Right lung (tissue), 5 donors: ENCODE data around the gene PRM3. TPM values are rescaled to one million over a fixed set of nuclear protein-coding genes. Genes with fewer than 3 reads are reported as not detected.
"Not testable (repeated sequence)": the region's sequence is repeated elsewhere in the genome, so short reads cannot be mapped to it uniquely, and the experiment has no call there.

Experiments
- DNase-seq, 2 donors: peaks; one replicate each; pipeline ENCODE4 v3.0.0-alpha.2; 2013
- polyA plus RNA-seq, 5 donors: library from polyadenylated mRNA; unstranded; fragments of 120-200 nt; gene quantifications; one replicate each; pipeline versions ENCODE4 v1.2.1 to v1.2.3, GENCODE V29; 2013; ENCODE audit warnings: inconsistent platforms in 1 of 5, low replicate concordance in 1 of 5; ENCODE audit not compliant: insufficient read length in 5 of 5, insufficient read depth in 1 of 5

Gene PRM3
- polyA plus RNA-seq, 5 donors = not detected

DNA sequence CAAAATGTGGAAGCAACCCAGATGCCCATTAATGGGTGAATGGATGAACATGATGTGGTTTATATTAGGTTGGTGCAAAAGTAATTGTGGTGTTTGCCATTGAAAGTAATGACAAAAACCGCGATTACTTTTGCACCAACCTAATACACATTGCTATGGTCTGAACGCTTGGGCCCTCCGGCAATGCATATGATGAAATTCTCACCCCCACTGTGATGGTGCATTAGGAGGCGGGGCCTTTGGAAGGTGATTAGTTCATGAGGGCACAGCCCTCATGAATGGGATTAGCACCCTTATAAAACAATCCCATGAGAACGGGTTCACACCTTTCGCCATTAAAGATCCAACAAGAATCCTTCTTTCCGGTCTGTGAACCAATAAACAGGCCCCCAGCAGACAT, 33.0 kb upstream of the PRM3 start:
- no peak for DNase-seq

DNA sequence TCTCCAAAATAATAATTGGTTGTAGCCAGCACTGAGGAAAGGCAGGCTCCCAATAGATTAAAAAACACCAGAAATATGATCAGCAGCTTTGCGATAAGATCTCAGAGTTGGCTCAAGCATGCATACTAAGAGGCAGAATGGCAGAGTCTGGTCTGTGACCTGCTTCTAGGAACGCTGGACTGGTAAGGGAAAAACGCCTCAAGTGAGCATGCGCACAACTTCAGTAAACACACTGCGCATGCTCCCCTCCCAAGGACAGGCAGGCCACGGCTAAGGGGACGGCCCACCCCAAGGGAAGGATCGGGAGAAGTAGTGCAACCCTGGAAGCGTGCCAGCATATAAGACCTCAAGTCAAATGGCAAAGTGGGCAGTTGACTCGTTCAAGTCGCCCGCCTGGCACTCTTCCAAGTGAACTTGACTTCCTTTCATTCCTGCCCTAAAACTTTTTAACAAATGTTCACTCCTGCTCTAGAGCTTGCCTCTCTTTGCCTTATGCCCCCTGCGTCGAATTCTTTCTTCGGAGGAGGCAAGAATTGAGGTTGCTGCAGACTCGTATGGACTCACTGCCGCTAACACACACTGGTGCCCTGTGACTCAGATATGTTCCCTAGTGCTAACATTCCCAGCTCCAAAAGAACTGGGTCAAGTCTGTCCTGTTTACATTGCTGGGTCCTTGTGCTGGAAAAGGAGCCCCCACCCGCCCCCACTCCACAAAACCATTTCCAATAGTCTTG, 30.1 kb upstream of the PRM3 start:
- DNase-seq = peak in 1 of 2 donors; percentile 70

DNA sequence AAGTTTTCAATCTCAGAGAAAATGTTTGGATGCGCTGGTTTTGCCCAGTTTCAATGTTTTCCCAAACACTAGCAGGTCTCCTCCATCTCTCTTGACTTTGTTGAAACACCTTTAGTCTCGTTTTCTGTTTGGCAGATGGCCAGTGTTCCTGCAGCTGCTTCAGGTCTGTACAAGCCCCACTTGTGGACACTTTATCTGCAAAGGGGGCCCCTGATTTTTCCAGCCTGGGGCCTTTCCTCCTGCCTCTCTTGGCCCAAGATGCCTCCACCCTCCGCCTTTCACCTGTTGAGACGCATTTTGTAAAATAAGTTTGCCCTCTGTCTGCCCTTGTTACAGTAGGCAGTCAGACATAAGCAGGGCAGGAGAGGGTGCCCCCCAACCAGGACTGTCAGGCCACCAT, 29.5 kb upstream of the PRM3 start:
- peak in 1 of 2 donors; percentile 61 for DNase-seq

DNA sequence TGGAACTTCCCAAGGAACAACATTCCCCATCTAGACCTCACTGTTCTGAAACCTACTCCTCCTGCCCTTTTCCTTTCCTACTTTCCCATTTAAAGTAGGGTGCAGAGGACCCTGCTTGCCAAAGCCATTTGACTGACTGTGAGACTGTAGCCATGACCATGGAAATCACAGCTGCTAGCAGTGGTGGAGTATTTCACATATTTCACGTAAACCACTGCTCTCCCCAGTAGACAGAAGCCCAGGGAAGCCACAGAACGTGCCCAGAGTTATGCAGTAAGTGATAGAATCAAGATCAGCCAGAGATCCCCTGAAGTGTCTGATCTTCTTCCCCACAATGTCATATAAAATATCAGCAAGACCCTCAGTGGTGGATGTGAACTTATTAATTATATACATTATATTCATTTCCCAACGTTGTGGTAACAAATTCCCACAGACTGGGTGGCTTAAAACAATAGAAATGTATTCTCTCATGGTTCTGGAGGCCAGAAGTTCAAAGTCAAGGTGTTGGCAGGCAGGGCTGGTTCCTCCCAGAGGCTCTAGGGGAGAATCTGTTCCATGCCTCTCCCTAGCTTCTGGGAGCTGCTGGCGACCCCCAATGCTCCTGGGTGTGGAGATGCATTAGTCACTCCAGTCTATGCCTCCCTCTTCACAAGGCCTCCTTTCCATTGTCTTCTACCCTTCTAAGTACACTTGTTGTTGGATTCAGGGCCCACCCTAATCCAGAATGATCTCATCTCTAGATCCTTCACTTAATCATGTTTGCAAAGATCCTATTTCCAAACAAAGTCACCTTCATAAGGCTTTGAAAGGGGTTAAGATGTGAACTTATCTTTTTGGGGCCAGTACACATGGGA, 28.4 kb upstream of the PRM3 start:
- no peak for DNase-seq

DNA sequence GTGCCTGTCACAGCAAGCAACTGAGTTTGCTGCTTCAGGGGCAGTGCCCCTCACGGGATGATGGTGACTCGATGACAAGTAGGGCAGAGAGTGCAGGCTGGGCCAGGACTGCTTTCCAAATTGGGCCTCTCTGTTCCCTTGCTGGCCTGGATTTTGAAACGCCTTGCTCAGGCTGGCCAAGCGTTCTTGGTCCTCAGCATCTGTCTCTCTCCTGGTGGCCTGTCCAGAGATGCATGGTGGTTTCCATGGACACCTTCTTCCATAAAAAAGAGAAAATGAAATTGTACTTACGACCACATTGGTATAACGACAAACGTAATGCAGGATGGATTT, 27.1 kb upstream of the PRM3 start:
- DNase-seq = no peak

DNA sequence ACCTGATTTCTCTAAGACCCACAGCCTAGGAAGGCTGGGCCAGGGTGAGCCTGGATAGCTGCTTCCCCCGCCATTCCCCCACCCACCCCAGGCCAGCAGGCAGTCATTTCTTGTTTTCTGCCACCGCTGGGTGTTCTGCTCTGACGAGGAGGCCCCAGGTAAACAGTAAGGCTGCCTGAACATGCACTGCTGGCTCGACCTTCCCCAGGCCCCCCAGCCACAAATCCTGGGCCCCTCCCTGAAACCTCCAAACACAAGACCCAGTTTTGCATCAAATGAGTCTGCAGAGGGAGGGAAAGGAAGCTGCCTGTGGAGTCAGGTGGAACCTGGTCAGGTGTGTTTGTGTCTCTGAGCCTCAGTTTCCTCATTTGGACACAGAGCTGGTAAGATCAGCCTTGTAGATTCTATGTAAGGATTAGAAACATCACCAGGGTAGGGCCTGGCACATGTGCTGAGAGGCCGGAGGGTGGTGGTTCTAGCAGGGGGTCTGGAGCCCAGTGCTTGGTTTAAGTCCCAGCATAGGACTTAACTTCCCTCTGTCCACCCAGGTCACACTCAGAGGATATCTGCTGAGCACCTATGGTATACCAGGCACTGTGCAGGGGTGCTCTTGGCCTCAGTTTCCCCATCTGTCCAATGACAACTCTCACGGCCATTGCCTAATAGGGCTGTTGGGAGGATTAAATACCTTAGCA, 26.6 kb upstream of the PRM3 start:
- DNase-seq = no peak

DNA sequence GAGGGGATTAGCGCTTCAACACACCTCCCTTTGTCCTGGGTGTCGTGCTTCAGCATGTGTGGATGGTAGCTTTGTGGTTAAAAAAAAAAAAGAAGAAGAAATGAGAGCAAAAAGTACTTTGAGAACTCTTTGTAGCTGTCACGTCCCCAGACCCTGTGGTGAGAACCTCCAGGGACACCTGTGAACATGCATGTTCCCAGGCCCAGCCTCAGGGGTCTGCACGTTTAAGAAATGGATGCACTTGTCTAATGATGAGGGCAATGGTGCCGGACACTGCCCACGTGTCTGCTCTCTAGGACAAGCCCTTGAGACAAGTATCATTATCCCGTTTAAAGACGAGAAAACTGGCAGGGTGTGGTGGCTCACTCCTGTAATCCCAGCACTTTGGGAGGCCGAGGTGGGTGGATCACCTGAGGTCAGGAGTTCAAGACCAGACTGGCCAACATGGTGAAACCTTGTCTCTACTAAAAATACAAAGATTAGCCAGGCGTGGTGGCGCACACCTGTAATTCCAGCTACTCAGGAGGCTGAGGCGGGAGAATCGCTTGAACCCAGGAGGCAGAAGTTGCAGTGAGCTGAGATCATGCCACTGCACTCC, 25.6 kb upstream of the PRM3 start:
- not testable (repeated sequence) for DNase-seq

DNA sequence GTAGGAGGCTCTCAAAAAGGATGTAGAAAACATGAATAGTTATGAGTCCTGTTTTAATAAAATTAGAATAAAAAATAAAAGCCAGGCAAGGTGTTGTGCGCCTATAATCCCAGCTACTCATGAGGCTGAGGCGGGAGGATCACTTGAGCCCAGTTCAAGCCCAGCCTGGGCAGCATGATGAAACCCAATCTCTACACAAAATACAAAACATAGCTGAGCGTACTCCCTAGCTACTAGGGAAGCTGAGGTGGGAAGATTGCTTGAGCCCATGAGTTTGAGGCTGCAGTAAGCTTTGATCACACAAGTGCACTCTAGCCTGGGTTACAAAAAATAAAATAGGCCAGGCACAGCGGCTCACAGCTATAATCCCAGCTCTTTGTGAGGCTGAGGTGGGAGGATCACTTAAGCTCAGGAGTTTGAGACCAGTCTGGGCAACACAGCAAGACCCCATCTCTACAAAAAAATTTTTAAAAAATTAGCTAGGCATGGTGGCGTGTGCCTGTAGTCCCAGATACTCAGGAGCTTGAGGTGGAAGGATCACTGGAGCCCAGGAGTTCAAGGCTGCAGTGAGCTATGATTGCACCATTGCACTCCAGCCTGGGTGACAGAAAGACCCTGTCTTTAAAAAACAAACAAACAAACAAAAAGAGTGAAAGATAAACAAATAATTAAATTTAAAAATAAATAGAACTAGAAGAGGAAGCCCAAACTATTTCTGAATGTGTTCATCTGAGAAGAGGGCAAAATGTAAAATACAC, 24.9 kb upstream of the PRM3 start:
- DNase-seq = no peak

DNA sequence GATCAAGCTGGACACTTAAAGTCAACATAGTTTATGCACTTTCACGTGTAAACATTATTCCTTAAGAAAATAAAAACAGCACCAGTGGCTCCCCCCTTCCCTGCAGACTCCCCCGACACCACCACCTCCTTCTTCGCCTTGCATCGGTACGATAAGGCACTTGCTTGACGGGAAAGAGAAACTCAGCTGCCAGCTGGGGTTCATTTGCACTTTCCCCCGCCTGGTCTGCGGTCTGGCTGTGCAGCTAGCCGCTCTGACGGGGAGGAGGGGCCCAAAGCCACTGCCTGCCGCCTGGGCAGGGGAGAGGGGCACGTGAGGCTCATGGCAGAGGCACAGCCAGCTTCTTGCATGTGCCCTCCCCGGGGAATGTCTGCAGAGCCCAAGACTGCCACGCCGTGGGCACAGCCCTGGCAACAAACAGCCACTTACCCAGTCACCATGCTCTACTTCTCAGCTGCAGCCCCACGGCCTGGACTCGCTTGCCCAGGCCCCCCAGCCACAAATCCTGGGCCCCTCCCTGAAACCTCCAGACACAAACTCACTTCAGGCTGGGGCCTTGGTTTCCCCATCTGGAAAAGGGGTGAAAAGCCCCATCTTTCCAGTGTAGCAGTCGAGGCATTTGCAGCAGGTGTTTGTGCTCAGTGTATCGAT, 24.2 kb upstream of the PRM3 start:
- no peak for DNase-seq

DNA sequence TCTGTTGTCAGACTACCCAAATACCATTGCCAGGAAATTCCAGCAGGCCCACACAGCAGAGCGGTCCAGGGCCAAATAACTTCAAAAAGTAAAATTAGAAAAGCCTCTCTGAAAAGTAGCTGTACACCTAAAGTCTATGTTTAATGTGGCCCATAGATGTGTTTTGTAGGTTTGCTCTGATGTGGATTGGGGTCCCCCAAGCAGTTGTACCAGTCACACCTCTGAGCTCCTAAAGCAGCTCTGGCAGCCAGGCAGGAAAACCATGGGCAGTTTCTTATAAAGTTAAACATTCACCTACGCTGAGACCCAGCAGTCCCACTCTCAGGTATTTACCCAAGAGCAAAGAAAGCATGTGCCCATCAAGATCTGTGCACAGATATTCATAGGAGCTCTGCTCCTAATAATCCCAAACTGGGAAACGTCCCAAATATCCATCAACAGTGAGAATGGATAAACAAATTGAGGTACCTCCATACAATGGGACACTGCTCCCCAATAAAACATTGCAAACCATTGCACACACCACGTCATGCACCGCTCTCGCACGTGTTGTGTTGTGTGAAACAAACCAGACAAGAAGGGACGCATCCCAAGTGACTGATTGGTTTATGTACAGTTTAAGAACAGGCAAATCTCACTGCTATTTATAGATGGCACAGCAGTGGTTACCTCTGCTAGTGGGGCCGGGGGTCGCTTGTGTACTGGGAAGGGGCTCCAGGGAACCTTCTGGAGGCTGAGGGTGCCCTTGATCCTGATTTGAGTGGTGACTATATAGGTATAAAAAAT, 23.5 kb upstream of the PRM3 start:
- DNase-seq = no peak

DNA sequence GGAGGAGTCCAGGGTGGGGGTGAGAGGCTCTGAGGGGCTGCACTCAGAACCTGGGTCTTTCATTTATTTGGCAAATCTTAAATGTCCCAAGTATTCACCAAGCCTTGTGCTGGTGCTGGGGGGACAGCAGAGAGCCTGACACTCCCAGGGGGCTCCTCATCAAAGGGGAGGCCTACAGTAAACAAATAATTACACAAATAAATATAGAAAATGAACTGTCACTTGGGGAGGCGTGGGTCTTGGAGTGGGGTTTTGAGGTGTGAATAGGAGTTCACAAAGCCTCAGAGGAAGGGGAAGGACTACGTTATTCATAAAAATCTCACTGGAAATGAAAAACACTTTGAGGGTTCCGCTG, 22.9 kb upstream of the PRM3 start:
- no peak for DNase-seq

DNA sequence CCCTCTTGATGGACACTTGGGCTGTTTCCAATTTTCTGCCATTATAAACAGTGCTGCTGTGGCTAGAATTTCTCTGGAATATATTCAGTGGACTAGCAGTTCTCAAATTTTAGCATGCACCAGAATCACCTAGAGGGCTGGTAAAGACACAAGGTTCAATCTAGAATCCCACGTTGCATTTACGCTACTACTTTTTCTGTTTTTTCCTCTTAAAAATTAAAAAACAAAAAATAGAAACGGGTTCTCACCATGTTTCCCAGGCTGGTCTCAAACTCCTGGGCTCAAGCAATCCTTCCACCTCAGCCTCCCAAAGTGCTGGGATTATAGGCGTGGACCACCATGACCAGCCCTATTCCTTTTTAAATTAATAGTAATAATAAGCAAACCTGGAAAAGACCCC, 22.2 kb upstream of the PRM3 start:
- no peak for DNase-seq

DNA sequence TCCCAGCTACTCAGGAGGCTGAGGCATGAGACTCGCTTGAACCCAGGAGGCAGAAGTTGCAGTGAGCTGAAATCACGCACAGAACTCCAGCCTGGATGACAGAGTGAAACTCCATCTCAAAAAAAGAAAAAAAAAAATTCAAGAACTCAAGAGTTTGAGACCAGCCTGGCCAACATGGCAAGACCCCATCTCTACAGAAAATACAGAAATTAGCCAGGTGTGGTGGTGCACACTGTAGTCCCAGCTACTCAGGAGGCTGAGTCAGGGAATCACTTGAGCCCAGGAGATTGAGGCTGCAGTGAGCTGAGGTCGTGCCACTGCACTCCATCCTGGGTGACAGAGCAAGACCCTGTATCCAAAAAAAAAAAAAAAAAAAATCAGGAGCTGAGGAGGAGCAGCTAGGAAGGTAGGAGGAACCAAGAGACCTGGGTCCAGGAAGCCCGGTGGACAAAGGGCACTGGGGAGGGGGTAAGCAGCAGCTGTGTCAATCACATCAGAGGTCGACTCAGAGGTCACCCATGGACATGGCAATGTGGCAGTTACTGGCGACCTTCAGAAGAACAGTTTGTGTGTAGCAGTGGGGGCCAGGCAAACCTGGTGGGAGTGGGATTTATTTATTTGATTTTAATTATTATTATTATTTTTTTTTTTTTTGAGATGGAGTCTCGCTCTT, 18.8 kb upstream of the PRM3 start:
- DNase-seq = no peak

DNA sequence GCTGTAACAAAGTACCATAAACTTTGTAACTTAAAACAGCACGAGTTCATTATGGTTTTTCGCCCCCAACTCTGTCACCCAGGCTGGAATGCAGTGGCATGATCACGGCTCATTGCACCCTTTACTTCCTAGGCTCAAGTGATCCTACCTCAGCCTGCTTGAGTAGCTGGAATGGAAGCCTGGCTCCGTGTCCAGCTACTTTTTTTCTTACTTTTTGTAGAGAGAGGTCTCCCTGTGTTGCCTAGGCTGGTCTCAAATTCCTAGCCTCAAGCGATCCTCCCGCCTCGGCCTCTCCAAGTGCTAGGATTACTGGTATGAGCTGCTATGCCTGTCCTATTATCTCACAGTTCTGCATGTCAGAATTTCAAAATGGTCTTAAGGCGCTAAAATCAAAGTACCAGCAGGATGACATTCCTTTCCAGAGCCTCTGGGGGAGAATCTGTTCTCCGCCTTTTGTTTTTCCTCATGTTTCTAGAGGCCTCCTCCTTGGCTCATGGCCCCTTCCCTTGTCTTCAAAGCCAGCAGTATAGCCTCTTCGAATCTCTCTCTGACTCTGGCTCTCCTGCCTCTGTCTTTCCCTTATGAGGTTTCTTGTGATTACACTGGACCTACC, 17.8 kb upstream of the PRM3 start:
- DNase-seq = no peak

DNA sequence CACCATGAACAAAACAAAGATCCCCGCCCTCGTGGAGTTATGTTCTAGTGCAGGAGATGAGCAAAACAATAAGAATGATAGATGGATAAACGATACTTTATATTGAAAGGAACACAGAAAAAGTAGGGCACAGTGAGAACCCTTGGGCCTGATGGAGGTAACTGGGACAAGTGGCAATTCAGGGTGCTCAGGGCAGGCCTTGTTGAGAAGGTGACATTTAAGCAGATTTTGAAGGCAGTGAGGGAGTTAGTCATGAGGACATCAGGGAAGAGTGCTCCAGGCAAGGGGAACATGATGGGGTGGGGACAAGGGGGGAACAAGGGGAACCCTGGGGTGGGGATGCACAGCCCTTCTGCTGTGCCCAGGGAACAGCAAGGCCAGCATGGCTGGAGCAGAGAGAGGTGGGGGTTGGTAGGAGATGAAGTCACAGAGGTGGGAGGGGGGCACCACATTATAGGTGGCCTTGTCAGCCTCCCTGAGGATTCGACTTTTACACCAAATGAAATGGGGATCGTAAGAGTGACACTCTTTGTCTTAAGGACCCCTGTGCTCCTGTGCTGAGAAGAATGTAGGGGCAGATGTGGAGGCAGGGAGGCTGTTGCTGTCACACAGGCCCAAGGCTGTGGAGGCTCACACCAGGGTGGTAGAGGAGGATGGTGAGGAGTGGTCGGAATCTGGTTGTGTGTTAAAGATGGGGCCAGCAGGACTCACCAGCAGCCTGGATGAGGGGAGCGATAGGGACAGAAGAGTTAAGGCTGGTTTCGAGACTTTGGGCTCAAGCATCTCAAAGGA, 16.9 kb upstream of the PRM3 start:
- no peak for DNase-seq

DNA sequence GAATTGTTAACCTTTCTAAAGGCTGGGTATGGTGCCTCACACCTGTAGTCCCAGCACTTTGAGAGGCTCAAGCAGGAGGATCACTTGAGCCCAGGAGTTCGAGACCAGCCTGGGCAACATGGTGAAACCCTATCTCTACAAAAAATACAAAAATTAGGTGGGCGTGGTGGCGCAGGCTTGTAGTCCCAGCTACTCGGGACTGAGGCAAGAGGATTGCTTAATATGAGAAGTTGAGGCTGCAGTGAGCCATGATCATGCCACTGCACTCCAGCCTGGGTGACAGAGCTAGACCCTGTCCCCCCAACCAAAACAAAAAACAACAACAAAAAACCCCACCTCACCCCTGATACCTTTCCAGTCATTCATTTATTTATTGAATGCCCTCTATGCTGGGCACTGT, 16.3 kb upstream of the PRM3 start:
- DNase-seq = not testable (repeated sequence)

DNA sequence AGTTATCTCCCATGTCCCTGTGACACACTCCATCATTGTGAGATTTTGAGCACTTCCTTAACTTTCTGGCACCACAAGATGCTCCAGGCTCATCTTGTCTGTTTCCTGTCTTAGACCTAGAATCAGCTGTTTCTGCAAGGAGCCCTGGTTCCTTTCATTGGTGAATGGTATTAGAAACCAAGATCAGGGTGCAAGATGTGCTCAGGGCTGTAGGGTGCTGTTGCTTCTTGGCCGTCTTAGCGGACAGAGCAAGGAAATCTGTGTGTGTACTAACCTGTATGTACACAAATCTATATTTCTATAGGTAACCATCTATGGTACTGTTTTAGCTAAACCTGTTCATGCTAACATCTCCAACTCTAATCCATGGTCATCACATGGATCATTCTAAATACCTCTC, 15.8 kb upstream of the PRM3 start:
- no peak for DNase-seq

DNA sequence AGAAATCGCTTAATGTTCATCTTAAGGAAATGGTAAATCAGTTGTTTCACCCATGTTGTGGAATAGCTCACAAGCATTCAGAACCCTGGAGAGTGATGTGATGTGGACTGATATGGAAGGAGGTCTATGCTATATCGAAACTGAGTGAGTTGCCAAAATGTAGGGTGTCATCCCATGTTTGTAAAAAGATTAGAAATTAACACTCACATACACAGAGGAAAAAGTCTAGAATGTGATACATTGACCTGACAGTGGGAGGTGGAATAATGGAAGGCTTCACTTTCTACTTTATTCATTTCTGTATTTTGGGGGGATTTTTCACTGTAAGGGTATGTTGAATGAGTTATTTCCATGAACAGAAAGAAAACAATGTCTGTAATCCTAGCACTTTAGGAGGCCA, 12.4 kb upstream of the PRM3 start:
- DNase-seq = no peak
